ENCODE results near the gene CD28.

The CD28 gene

GRCh38 chr2:203706403-203706802 lies at the start of gene CD28:
Gene CD28, plus strand, starts transcription at chr2:203706639. Its CDS starts 58 bp downstream, at chr2:203706697.
- peak; percentile 77 for DNase-seq

DNA sequence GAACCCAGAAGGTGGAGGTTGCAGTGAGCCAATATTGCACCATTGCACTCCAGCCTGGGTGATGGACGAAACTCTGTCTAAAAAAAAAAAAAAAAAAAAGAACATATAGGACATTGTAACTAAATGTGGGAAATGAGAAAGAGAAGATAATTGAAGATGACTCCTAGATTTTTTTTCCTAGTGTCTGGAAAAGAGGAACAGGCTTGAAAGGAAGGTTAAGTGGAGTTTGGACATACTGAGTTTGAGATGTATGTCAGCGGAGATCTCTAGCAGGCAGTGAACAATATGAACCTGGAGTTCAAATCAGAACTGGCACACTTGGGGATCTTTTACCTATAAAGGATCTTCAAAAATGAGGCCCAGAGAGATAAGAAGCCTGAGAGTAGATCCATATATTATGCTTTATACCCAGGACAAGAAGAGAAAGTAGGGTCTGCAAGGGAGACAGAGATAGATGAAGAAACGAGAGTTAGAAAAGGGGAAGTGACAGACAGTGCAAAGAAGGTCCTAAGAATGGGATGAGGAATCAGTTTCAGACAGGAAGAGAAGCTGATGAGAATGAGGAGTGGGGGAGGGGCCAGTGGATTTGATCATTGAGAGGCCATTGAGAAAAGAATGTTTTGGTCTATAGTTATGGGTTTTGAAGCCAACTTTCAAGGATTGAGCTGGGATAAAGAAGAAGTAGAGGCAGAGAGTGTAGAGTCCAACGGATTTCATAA lies 46.9 kb upstream of the CD28 start:
- no peak for DNase-seq

GRCh38 chr2:203660465-203660864 lies 46.0 kb upstream of the CD28 start:
- DNase-seq, result no peak

GRCh38 chr2:203661279-203661908 lies 45.0 kb upstream of the CD28 start:
- DNase-seq, result no peak

GRCh38 chr2:203662487-203662886 lies 44.0 kb upstream of the CD28 start:
- no peak for DNase-seq

GRCh38 chr2:203662951-203663350 lies 43.5 kb upstream of the CD28 start:
- no peak for DNase-seq

- no peak for DNase-seq
These were observed 42.2 kb upstream of the CD28 start for GRCh38 chr2:203664029-203664755.

GRCh38 chr2:203667838-203668237 lies 38.6 kb upstream of the CD28 start:
- DNase-seq, result no peak

DNA sequence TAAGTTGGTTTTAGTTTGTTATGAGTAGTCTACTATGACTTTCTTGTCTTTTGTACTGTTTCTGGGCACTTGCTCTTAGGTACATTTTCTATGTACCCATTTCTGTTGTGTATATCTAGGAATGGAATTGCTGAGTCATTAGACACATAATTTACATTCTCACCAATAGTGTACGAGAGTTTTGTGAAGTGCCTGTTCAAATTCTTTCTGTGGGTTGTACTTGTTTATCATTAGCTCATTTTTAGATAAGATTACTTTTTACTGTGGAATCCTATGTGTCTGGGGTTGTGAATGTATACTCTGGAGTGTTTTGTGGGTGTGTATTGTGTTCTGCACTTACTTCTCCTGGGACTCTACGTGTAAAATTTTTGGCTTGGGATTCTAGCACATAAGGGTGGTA lies 36.6 kb upstream of the CD28 start:
- DNase-seq, result no peak

- DNase-seq, result no peak
These were observed 35.5 kb upstream of the CD28 start for GRCh38 chr2:203670939-203671338.

GRCh38 chr2:203671876-203672275 lies 34.6 kb upstream of the CD28 start:
- no peak for DNase-seq

GRCh38 chr2:203672856-203673255 lies 33.6 kb upstream of the CD28 start:
- no peak for DNase-seq

DNA sequence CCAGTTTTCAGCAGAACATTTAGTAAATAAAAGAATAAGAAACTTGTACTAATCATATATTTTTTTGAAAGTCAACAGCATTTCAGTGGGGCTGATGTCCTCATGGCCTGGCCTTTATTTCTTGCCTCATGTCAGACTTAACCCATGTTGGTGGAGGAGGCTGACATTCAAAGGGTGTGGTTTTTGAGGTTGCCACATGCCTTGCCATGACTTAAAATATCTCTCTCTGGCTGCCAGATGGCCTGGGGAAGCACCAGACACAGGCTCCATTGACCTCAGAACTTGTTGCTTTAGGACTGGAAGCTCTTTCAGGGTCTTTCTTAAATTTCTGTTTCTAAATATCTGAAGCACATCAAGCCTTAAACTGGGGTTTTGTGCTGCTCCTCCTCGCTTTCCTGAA lies 32.5 kb upstream of the CD28 start:
- no peak for DNase-seq

GRCh38 chr2:203675086-203675485 lies 31.4 kb upstream of the CD28 start:
- DNase-seq, result no peak

DNA sequence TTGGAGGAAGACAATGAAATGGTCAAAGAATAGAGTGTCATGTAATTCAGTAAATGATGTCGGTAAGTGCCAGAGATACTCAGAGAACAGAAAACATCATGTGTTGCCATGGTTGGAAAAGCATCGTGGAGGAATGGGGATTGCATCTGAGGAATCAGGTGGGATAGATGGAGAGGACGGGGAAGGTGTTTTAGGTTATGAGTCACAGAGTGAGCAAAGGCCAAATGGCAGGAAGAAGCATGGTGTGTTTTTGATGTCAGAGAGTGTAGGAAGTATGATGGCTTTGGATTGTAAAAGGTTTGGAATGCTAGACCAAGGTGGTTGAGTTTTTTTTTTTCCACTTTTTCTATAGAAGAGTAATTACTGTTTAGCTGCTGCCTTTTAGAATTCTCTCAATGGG lies 27.5 kb upstream of the CD28 start:
- no peak for DNase-seq

DNA sequence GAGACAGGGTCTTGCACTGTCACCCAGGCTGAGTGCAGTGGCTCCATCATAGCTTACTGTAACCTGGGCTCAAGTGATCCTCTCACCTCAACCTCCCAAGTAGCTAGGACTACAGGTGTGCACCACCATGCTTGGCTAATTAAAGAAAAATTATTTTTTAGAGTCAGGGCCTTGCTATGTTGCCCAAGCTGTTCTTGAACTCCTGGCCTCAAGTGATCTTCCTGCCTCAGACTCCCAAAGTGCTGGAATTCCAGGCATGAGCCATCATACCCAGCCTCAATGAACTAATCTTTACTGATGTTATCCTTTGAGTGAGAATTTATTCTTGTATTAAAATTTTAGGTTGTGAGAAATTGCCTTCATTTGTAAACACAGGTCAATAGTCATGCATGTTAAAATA lies 27.0 kb upstream of the CD28 start:
- DNase-seq, result no peak

DNA sequence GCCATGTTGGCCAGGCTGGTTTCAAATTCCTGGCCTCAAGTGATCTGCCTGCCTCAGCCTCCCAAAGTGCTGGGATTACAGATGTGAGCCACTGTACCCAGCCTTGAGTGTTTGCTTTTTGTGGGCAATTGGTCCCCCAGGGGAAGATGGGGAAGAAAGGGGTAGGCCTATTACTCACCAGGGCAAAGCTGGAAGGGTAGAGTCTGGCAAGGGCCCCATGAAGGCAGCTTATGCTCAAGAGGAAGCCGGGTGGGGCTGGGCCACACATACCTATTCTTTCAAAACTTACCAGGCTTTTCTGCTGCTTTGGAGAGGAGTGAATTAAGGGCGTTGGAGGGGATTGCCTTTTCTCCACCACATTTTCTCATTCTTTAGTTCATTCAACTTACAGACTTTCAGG lies 24.5 kb upstream of the CD28 start:
- no peak for DNase-seq

DNA sequence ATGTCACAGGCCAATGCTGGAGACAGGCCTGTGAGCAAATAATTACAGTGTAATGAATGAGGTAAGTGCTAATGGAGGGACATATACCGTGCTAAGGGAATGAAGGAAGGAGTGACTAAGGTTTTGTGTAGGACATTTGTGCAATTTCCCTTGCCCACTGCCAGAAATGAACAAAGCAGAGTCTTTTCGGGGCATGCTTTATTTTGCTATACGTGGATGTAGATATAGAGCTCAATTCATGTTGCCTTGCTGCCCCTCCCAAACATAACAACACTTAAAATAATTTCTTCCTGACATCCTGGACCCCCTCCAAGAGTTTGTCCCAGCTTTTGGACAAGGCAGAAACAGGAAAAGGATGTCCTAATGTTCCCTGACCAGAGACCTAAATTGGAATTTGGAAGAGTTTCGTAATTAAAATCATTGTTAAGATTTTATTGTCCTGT lies 23.7 kb upstream of the CD28 start:
- DNase-seq, result no peak

- DNase-seq, result no peak
These were observed 23.0 kb upstream of the CD28 start for GRCh38 chr2:203683421-203683820.

- no peak for DNase-seq
These were observed 22.4 kb upstream of the CD28 start for GRCh38 chr2:203683932-203684556.

- DNase-seq, result no peak
These were observed 21.3 kb upstream of the CD28 start for GRCh38 chr2:203685081-203685621.

DNA sequence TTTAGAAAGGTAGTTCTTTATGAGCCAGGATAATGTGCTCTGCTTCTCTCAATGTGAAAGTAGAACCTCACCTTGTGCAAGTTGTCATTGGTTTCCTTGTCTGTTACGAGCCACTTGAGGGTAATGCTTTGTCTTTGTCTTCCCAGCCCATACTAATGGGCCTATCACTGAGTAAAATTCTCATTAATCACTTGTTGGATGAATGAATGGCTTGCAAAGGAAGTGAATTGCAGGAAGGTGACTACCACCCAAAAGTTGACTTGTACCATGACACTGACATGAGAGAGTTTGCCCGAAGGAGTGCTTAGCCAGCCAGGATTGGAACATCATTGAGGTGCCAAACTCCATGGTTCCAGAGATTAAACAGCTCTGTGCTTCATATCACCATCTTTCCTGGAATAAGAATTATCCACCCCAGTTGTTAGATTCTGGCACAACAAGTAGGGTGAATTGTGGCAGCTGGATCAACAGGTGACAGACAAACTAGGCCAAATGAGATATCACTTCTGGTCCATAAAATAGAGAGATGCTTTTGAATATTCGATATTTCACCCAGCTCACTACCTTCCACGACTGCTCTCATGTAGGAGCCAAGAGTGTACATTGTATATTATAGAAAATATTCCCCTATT lies 20.5 kb upstream of the CD28 start:
- no peak for DNase-seq

DNA sequence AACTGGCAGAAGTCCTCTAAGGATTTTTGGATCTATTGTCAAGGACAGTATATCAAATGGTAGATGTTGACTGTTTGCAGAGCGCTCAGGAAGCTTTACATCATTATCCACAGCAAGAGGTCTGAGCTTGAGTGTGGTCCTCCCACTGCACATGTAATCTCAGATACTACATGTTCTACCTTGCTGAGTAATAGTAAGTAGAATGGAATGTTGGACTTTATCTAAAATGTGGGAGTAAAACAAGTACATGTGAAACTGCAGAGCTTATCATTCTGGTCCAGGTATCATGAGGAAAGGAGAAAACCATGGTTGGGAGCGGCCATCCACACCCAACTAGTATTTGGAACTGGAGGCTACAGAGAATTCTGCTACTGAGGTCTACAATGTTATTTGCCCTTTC lies 19.3 kb upstream of the CD28 start:
- no peak for DNase-seq

Data from stimulated activated CD4-positive, alpha-beta T cell treated with anti-CD3 and anti-CD28 coated beads, Interleukin-4, amount 100 ng/mL, for 1 hour (primary cell).